Trophoblast cell (in vitro differentiated cells and primary cell): Measurements from ENCODE around the gene METAP1D.

Experiments used
- DNase-seq, 2 donors: peaks; one replicate each; pipeline ENCODE4 v3.0.0-alpha.2; 2016
- H2AFZ ChIP-seq: 2 replicates; pipeline ENCODE4 v1.6.1; 2013; ENCODE audit warnings: low read length, moderate library complexity, mild to moderate bottlenecking; ENCODE audit not compliant: insufficient read depth, poor library complexity
- H2AK5ac ChIP-seq: 2 replicates; pipeline ENCODE4 v1.6.1; 2013; ENCODE audit warnings: mild to moderate bottlenecking, low read length
- H2BK120ac ChIP-seq: 2 replicates; pipeline ENCODE4 v1.6.1; 2013; ENCODE audit warnings: low read length, mild to moderate bottlenecking, moderate library complexity; ENCODE audit not compliant: insufficient read depth, poor library complexity
- H2BK12ac ChIP-seq: 2 replicates; pipeline ENCODE4 v1.6.1; 2013; ENCODE audit warnings: mild to moderate bottlenecking, low read length, moderate library complexity
- H2BK5ac ChIP-seq: 2 replicates; pipeline ENCODE4 v1.6.1; 2013; ENCODE audit warnings: low read length, low read depth, moderate library complexity, mild to moderate bottlenecking; ENCODE audit not compliant: poor library complexity
- H3K14ac ChIP-seq: 2 replicates; pipeline ENCODE4 v1.6.1; 2013; ENCODE audit warnings: mild to moderate bottlenecking, low read length
- H3K18ac ChIP-seq: 2 replicates; pipeline ENCODE4 v1.6.1; 2013; ENCODE audit warnings: mild to moderate bottlenecking, low read length
- H3K23ac ChIP-seq: 2 replicates; pipeline ENCODE4 v1.6.1; 2013; ENCODE audit warnings: low read length
- H3K27ac ChIP-seq: 2 replicates; pipeline ENCODE4 v1.5.1; 2013; ENCODE audit warnings: low read depth, mild to moderate bottlenecking, inconsistent platforms, low read length, moderate library complexity
- H3K27me3 ChIP-seq: 2 replicates; pipeline ENCODE4 v1.6.1; 2013; ENCODE audit warnings: inconsistent platforms, mild to moderate bottlenecking, low read length, moderate library complexity; ENCODE audit not compliant: insufficient read depth
- H3K36me3 ChIP-seq, 2 experiments: 1 replicate in 1 of 2; 2 replicates in 1 of 2; pipeline ENCODE4 v1.6.1; 2013; ENCODE audit warnings: low read length in 2 of 2, mild to moderate bottlenecking in 2 of 2, moderate library complexity in 1 of 2; ENCODE audit not compliant: insufficient read depth in 2 of 2, control insufficient read depth in 1 of 2
- H3K4ac ChIP-seq: 2 replicates; pipeline ENCODE4 v1.6.1; 2013; ENCODE audit warnings: low read depth, mild to moderate bottlenecking, low read length, moderate library complexity
- H3K4me1 ChIP-seq, 2 experiments: 1 replicate in 1 of 2; 2 replicates in 1 of 2; pipeline ENCODE4 v1.6.1; 2013; ENCODE audit warnings: low read length in 2 of 2, mild to moderate bottlenecking in 2 of 2, moderate library complexity in 1 of 2; ENCODE audit not compliant: insufficient read depth in 2 of 2, control insufficient read depth in 1 of 2
- H3K4me2 ChIP-seq: 2 replicates; pipeline ENCODE4 v1.6.1; 2013; ENCODE audit warnings: inconsistent platforms, mild to moderate bottlenecking, low read length, moderate library complexity
- H3K4me3 ChIP-seq: 2 replicates; pipeline ENCODE4 v1.5.1; 2013; ENCODE audit warnings: mild to moderate bottlenecking, low read depth, low read length, inconsistent platforms
- H3K79me1 ChIP-seq: one replicate; pipeline ENCODE4 v1.6.1; 2013; ENCODE audit warnings: low read length
- H3K79me2 ChIP-seq: 2 replicates; pipeline ENCODE4 v1.6.1; 2013; ENCODE audit warnings: low read length, mild to moderate bottlenecking; ENCODE audit not compliant: control insufficient read depth, insufficient read depth, poor library complexity
- H3K9ac ChIP-seq: 2 replicates; pipeline ENCODE4 v1.6.1; 2013; ENCODE audit warnings: mild to moderate bottlenecking, low read length
- H3K9me3 ChIP-seq: 2 replicates; pipeline ENCODE4 v1.6.1; 2013; ENCODE audit warnings: low read depth, mild to moderate bottlenecking, control low read depth, inconsistent platforms, low read length; ENCODE audit not compliant: insufficient read depth
- H4K12ac ChIP-seq: 2 replicates; pipeline ENCODE4 v1.6.1; 2013; ENCODE audit warnings: low read depth, mild to moderate bottlenecking, low read length, moderate library complexity
- H4K8ac ChIP-seq: 2 replicates; pipeline ENCODE4 v1.6.1; 2013; ENCODE audit warnings: low read depth, mild to moderate bottlenecking, low read length, moderate library complexity
- H4K91ac ChIP-seq: one replicate; pipeline ENCODE4 v1.6.1; 2013; ENCODE audit warnings: low read depth, mild to moderate bottlenecking, low read length, moderate library complexity
- WGBS: extraction: QIAGEN DNeasy Blood & Tissue Kit; methylation state at CpG from one replicate; pipeline ENCODE4 v1.1.7; 2013; ENCODE audit warnings: missing lambda C conversion rate; ENCODE audit not compliant: insufficient read length, insufficient coverage; ENCODE audit errors: extremely low coverage; 5-methylcytosine and 5-hydroxymethylcytosine counted together

Gene METAP1D

DNA sequence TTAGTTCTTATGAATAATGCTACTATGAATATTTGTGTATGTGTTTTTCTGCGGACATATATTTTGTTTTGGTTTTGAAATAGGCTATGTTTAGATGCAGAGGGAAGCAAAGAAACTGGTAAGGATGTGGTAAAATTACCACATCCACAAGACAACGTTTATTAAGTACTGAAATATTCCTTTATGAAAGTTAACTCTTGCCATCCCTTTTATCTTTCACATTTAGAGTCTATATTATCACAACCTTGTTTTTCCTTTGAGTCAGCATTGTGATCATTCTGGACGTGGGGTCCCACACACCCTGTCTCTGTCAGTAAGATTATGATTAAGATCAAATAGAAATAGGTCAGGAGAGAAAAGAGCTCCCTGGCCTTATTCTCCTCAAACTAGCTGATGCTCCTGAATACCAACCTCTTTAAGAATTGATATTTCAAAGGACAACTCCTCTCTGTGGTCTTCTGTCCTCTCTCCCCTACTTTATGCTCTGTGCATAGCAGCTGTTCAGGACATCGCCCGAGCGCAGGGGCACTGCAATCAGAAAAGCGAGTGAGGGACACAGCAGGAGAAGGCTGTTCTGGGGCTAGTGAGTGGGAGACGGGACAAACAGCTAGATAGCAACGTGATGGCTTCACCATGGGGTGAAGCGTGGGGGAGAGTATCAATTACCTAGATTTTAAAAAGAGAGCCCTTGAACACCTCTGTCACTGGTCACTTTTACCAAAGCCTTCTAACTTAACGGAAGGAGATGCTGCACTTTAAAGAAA lies 12.2 kb downstream of the METAP1D start:
- no peak overlapping the region for H3K9ac ChIP-seq
- H3K27ac ChIP-seq, result no peak overlapping the region
- H3K23ac ChIP-seq, result no peak overlapping the region
- H2BK12ac ChIP-seq, result no peak overlapping the region
- no peak overlapping the region for H3K4me2 ChIP-seq
- no peak overlapping the region for H4K91ac ChIP-seq
- no peaks in the 10 kb centered on the region for H3K36me3 ChIP-seq
- H3K4me3 ChIP-seq, result no peak overlapping the region
- H4K12ac ChIP-seq, result no peak overlapping the region
- H3K18ac ChIP-seq, result no peak overlapping the region
- no peak overlapping the region for H2AK5ac ChIP-seq
- H4K8ac ChIP-seq, result no peak overlapping the region
- no peaks in the 10 kb centered on the region for H3K27me3 ChIP-seq
- no peak overlapping the region for H2AFZ ChIP-seq
- peaks cover 2% of the 10 kb centered on the region in 2 experiments for H3K4me1 ChIP-seq
- H3K4ac ChIP-seq, result no peak overlapping the region
- no peaks in the 10 kb centered on the region for H3K79me2 ChIP-seq
- DNase-seq, result no peak
- no peak overlapping the region for H2BK5ac ChIP-seq
- H3K9me3 ChIP-seq, result no peaks in the 10 kb centered on the region
- H2BK120ac ChIP-seq, result no peak overlapping the region
- no peaks in the 10 kb centered on the region for H3K79me1 ChIP-seq
- WGBS, result no CpG with 5 or more reads among the region's 11 CpGs
- H3K14ac ChIP-seq, result no peak overlapping the region

GRCh38 chr2:172012677-172013391 lies 13.1 kb downstream of the METAP1D start:
- Histone ChIP-seq H3K4me2 (no peak overlapping the region), H3K9me3 (no peaks in the 10 kb centered on the region), H4K91ac (no peak overlapping the region), H2AFZ (no peak overlapping the region), H3K4me1 (peaks cover 2% of the 10 kb centered on the region in 2 experiments), H3K4me3 (no peak overlapping the region), H3K9ac (no peak overlapping the region), H3K79me2 (no peaks in the 10 kb centered on the region), H3K79me1 (no peaks in the 10 kb centered on the region), H3K4ac (no peak overlapping the region), H2BK120ac (no peak overlapping the region), H4K8ac (no peak overlapping the region), H3K18ac (no peak overlapping the region), H2BK5ac (no peak overlapping the region), H2BK12ac (peak overlapping the region; percentile 66), H3K27me3 (no peaks in the 10 kb centered on the region), H3K36me3 (no peaks in the 10 kb centered on the region), H4K12ac (no peak overlapping the region), H3K27ac (no peak overlapping the region), H3K23ac (no peak overlapping the region), H3K14ac (peak overlapping the region; percentile 45), H2AK5ac (no peak overlapping the region)
- DNase-seq, result no peak
- WGBS, result no CpG with 5 or more reads among the region's 9 CpGs

- Histone ChIP-seq H3K79me2 (no peaks in the 10 kb centered on the region), H2BK5ac (no peak overlapping the region), H3K9me3 (no peaks in the 10 kb centered on the region), H3K79me1 (no peaks in the 10 kb centered on the region), H3K4me2 (no peak overlapping the region), H3K18ac (no peak overlapping the region), H3K4ac (no peak overlapping the region), H3K4me1 (peaks cover 2% of the 10 kb centered on the region in 2 experiments), H2BK12ac (peak overlapping the region; percentile 66), H3K27ac (no peak overlapping the region), H3K4me3 (no peak overlapping the region), H3K14ac (no peak overlapping the region), H2AFZ (no peak overlapping the region), H3K27me3 (no peaks in the 10 kb centered on the region), H3K9ac (no peak overlapping the region), H3K23ac (no peak overlapping the region), H3K36me3 (no peaks in the 10 kb centered on the region), H2AK5ac (peak overlapping the region; percentile 21), H2BK120ac (no peak overlapping the region), H4K91ac (no peak overlapping the region), H4K8ac (no peak overlapping the region), H4K12ac (no peak overlapping the region)
- WGBS, result no CpG with 5 or more reads among the region's 4 CpGs
- DNase-seq, result no peak
Observed at GRCh38 chr2:172013396-172013795, 13.6 kb downstream of the METAP1D start.

DNA sequence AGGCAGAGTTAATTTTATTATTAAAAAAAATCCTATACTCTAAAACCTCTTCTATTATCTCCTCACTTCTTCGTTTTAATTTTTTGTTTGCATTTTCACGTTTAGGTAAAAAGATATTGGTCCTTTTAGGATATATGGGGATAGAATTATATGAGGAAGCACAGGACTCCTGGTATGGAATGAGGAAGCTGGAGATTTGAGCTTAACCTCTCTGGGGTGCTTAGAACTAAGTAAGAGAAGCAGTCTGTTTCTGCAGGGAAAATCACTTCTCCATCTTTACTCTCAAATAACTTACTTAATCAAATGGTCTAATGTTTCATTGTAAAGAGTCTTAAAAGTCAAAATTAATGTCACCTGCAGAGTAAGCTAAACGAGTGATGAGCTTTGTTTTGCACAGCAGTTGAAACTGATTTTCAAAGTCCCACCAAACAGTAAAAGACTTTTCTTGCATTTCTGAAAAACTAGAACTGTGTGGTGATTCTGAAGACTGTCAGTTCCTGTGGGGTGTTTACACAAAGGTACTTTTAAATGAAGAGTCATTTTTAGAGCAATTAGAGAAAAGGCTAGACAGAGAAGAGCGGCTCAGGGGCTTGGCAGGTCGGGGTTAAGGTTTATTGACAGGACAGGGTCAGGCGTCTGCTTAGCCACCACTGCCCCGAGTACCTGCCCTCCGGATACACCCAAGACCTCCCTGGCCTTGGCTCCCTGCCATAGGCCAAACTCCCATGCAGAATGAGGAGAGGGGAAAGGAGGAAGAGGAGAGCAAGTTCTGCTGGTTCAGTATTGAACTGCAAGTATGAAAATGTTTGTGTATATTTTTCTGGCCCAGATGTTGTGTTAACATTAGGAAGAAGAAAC lies 21.6 kb downstream of the METAP1D start:
- no peak for DNase-seq

More for the DNA sequence above, 21.6 kb downstream of the METAP1D start:
- H3K14ac ChIP-seq, result no peak overlapping the region
- no peak overlapping the region for H4K91ac ChIP-seq
- H3K79me2 ChIP-seq, result no peaks in the 10 kb centered on the region
- H4K8ac ChIP-seq, result peak overlapping the region; percentile 46
- H3K9ac ChIP-seq, result no peak overlapping the region
- no peaks in the 10 kb centered on the region for H3K79me1 ChIP-seq
- H3K4me2 ChIP-seq, result peak overlapping the region; percentile 12
- H2BK120ac ChIP-seq, result no peak overlapping the region
- peak overlapping the region; percentile 11 for H2BK12ac ChIP-seq
- H3K23ac ChIP-seq, result no peak overlapping the region
- H3K18ac ChIP-seq, result no peak overlapping the region
- H3K4me3 ChIP-seq, result no peak overlapping the region
- no peak overlapping the region for H3K4ac ChIP-seq
- H2BK5ac ChIP-seq, result no peak overlapping the region
- no peak overlapping the region for H2AK5ac ChIP-seq
- H3K4me1 ChIP-seq, result peaks cover 3 to 9% of the 10 kb centered on the region in 2 experiments
- WGBS, result 100% methylated on average over 2 of the region's 8 CpGs
- no peak overlapping the region for H4K12ac ChIP-seq
- H3K27ac ChIP-seq, result peak overlapping the region; percentile 66
- no peak overlapping the region for H2AFZ ChIP-seq
- no peaks in the 10 kb centered on the region for H3K36me3 ChIP-seq
- no peaks in the 10 kb centered on the region for H3K27me3 ChIP-seq
- no peaks in the 10 kb centered on the region for H3K9me3 ChIP-seq
